B cell (primary cell): ENCODE data around the gene NELFA. TPM values are rescaled to one million over a fixed set of nuclear protein-coding genes. Genes with fewer than 3 reads are reported as not detected.

Experiments
- ATAC-seq: fragments of 200-7000 bp; cut with Tn5 transposase; one replicate; pipeline ENCODE4 v1.10.0; 2021; ENCODE audit warnings: low read depth, mild to moderate bottlenecking, moderate number of reproducible peaks, moderate library complexity
- CTCF ChIA-PET: fragments of 350-600 bp; sonication (Branson Sonifier 250); formaldehyde crosslinking; loops from one replicate; lab custom pipeline; 2021; ENCODE audit warnings: antibody characterized with exemption, inconsistent platforms; lab: Charles Lee
- POLR2A ChIA-PET: fragments of 350-600 bp; sonication (Branson Sonifier 250); formaldehyde crosslinking; loops from one replicate; lab custom pipeline; 2021; ENCODE audit warnings: antibody characterized with exemption; lab: Charles Lee
- DNase-seq: peaks from one replicate; pipeline ENCODE4 v3.0.0; 2013
- H2AFZ ChIP-seq: 2 replicates; pipeline ENCODE4 v1.6.1; 2012; ENCODE audit warnings: mild to moderate bottlenecking, low read depth, low read length; ENCODE audit not compliant: insufficient read depth, poor library complexity, severe bottlenecking
- H3K27ac ChIP-seq, 2 donors: 1 replicate in 1 of 2; 2 replicates in 1 of 2; pipeline ENCODE4 v1.5.1; 2012 to 2013; ENCODE audit warnings: low read length in 2 of 2, mild to moderate bottlenecking in 2 of 2, moderate library complexity in 1 of 2
- H3K27me3 ChIP-seq, 4 experiments: fragments of 200-600 bp in 1 of 4; sonication (generic) in 1 of 4; replicated peaks in 1 of 4; 1 replicate in 2 of 4; 2 replicates in 2 of 4; pipeline versions ENCODE4 v1.6.1 to v1.7.0; 2013 to 2016; ENCODE audit warnings: low read length in 3 of 4, mild to moderate bottlenecking in 2 of 4, mixed read lengths in 1 of 4, moderate library complexity in 1 of 4; ENCODE audit not compliant: insufficient read depth in 4 of 4, control insufficient read depth in 3 of 4; ENCODE audit errors: control extremely low read depth in 1 of 4
- H3K36me3 ChIP-seq, 2 experiments: replicated peaks in 1 of 2; 1 replicate in 1 of 2; 2 replicates in 1 of 2; pipeline versions ENCODE4 v1.6.1 to v1.7.1; 2013; ENCODE audit warnings: low read length in 1 of 2; ENCODE audit not compliant: insufficient read depth in 2 of 2, control insufficient read depth in 1 of 2; ENCODE audit errors: control extremely low read depth in 1 of 2, extremely low read depth in 1 of 2
- H3K4me1 ChIP-seq, 2 donors: fragments of 200-600 bp in 1 of 2; sonication (generic) in 1 of 2; 1 replicate in 1 of 2; 2 replicates in 1 of 2; pipeline versions ENCODE4 v1.5.1 to v1.6.1; 2013 to 2017; ENCODE audit warnings: low read length in 2 of 2; ENCODE audit not compliant: control insufficient read depth in 2 of 2, insufficient read depth in 2 of 2
- H3K4me2 ChIP-seq: replicated peaks from 2 replicates; pipeline ENCODE3; 2012; ENCODE audit warnings: mild to moderate bottlenecking, low read depth, low read length; ENCODE audit not compliant: poor library complexity, severe bottlenecking
- H3K4me3 ChIP-seq, 5 experiments: fragments of 200-600 bp in 1 of 5; sonication (generic) in 1 of 5; 1 replicate in 3 of 5; 2 replicates in 2 of 5; pipeline versions ENCODE4 v1.5.1 to v1.7.0; 2011 to 2016; ENCODE audit warnings: low read length in 4 of 5, mild to moderate bottlenecking in 4 of 5, low read depth in 2 of 5, control low read depth in 1 of 5, moderate library complexity in 1 of 5; ENCODE audit not compliant: insufficient read depth in 1 of 5; ENCODE audit errors: control extremely low read depth in 1 of 5, extremely low read depth in 1 of 5
- H3K79me2 ChIP-seq: fragments of 200-600 bp; sonication (generic); one replicate; pipeline ENCODE4 v1.6.0; 2016; ENCODE audit warnings: low read length; ENCODE audit not compliant: control insufficient read depth, insufficient read depth
- H3K9ac ChIP-seq: fragments of 200-600 bp; sonication (generic); 2 replicates; pipeline ENCODE4 v1.6.1; 2017; ENCODE audit warnings: mild to moderate bottlenecking, low read length, moderate library complexity
- H3K9me3 ChIP-seq, 3 donors: one replicate each; pipeline versions ENCODE4 v1.6.1 to v1.7.1; 2013; ENCODE audit warnings: low read length in 2 of 3; ENCODE audit not compliant: control insufficient read depth in 2 of 3, insufficient read depth in 1 of 3; ENCODE audit errors: control extremely low read depth in 1 of 3
- H4K20me1 ChIP-seq: 2 replicates; pipeline ENCODE4 v1.6.0; 2012; ENCODE audit warnings: mild to moderate bottlenecking, low read length; ENCODE audit not compliant: insufficient read depth, control insufficient read depth, poor library complexity, severe bottlenecking
- H3K27ac Mint-ChIP-seq: one replicate; pipeline ENCODE4 v1.8.0; 2021; ENCODE audit warnings: mixed read lengths
- H3K27me3 Mint-ChIP-seq: one replicate; pipeline ENCODE4 v1.8.0; 2021; ENCODE audit warnings: mixed read lengths
- H3K4me1 Mint-ChIP-seq: one replicate; pipeline ENCODE4 v1.8.0; 2021; ENCODE audit warnings: mixed read lengths
- H3K4me3 Mint-ChIP-seq: one replicate; pipeline ENCODE4 v1.8.0; 2021; ENCODE audit warnings: mixed read lengths
- H3K9me3 Mint-ChIP-seq: one replicate; pipeline ENCODE4 v1.8.0; 2022; ENCODE audit warnings: mixed read lengths; ENCODE audit not compliant: insufficient read depth
- EZH2 ChIP-seq: IDR thresholded peaks from 2 replicates; pipeline ENCODE4 v1.6.1; 2012; ENCODE audit warnings: borderline replicate concordance, low read depth, mild to moderate bottlenecking, moderate library complexity, low read length; ENCODE audit not compliant: insufficient read depth, poor library complexity, severe bottlenecking
- WGBS: methylation state at CpG from one replicate; pipeline ENCODE4 v1.1.5; 2013; ENCODE audit warnings: missing lambda C conversion rate; ENCODE audit not compliant: insufficient coverage; 5-methylcytosine and 5-hydroxymethylcytosine counted together
- intact Hi-C: fragments of 100-400 bp; cut with micrococcal nuclease; formaldehyde crosslinking; loops from one replicate; pipeline ENCODE4 v1.10.0; 2022
- polyA plus RNA-seq: library from polyadenylated mRNA; depleted of rRNA; stranded (reverse); fragments of >200 nt; gene quantifications from 2 replicates; pipeline ENCODE4 v1.2.3, GENCODE V29; 2012
- total RNA-seq, 2 donors: library from RNA; stranded (reverse); fragments of 120-200 nt in 1 of 2; gene quantifications; 1 replicate in 1 of 2; 2 replicates in 1 of 2; pipeline versions ENCODE4 v1.2.3 to v1.2.4, GENCODE V29; 2013 to 2022
- TF ChIP-seq, protein P1 (sequence below): fragments of 200-600 bp; IDR thresholded peaks from one replicate; pipeline ENCODE4 v1.8.0; 2022; ENCODE audit warnings: antibody characterized with exemption, mild to moderate bottlenecking

The NELFA gene
- total and polyA plus RNA-seq, 2 donors (not counting 1 experiment from before 2014, with no cell fraction given): 42.8 to 60.7 TPM

DNA sequence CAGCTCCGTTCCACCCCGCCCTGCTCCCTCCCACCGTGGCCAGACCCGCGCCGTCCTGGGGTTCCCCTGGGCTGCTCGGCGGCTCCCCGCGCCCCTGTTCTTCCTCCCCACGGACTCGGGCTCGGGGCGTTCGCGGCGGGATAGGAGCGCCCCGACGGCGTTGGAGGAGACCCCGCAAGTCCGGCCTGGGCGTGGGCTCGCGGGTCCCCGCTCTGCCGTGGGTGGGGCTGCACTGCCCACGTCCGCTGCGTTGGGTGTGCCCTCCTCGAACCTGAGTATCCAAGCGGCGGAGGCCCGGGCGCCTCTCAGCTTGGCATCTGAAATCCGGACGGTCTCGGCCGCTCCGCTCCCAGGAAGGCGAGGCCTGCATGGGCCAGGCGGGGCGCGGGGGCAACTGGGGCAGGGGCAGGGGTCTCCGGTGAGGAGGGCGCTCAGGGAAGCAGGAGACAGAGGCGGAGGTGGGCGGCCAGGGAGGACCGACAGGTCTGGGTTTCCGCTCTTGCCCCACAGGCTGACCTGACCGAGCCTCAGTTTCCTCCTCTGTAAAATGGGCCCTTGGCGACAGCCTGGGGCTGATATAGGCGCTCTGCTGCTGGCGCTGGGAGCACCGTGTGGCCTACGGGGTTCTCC is 38.4 kb upstream of the NELFA start:
- H2AFZ ChIP-seq: no peak overlapping the region
- POLR2A ChIA-PET: no interaction called here

More for the DNA sequence above, 38.4 kb upstream of the NELFA start:
- peaks cover 27% of the 10 kb centered on the region for H3K27me3 Mint-ChIP-seq
- H3K4me3 Mint-ChIP-seq: no peak overlapping the region
- CTCF ChIA-PET: no interaction called here
- Histone ChIP-seq H3K4me3 (no peak overlapping the region), H4K20me1 (peaks cover 11% of the 10 kb centered on the region), H3K27ac (no peak overlapping the region), H3K4me2 (no peak overlapping the region), H3K4me1 (peaks cover 0 to 7% of the 10 kb centered on the region in 2 donors), H3K79me2 (peaks cover 5% of the 10 kb centered on the region), H3K9ac (no peak overlapping the region), H3K9me3 (peaks cover 0 to 8% (median 0%) of the 10 kb centered on the region in 3 donors), H3K36me3 (no peaks in the 10 kb centered on the region), H3K27me3 (peaks cover 0 to 25% (median 0%) of the 10 kb centered on the region in 4 experiments)
- no peaks in the 10 kb centered on the region for H3K9me3 Mint-ChIP-seq
- 43% methylated on average over 55 of the region's 57 CpGs for WGBS
- intact Hi-C loops: no loop called here
- TF ChIP-seq, protein P1, sequence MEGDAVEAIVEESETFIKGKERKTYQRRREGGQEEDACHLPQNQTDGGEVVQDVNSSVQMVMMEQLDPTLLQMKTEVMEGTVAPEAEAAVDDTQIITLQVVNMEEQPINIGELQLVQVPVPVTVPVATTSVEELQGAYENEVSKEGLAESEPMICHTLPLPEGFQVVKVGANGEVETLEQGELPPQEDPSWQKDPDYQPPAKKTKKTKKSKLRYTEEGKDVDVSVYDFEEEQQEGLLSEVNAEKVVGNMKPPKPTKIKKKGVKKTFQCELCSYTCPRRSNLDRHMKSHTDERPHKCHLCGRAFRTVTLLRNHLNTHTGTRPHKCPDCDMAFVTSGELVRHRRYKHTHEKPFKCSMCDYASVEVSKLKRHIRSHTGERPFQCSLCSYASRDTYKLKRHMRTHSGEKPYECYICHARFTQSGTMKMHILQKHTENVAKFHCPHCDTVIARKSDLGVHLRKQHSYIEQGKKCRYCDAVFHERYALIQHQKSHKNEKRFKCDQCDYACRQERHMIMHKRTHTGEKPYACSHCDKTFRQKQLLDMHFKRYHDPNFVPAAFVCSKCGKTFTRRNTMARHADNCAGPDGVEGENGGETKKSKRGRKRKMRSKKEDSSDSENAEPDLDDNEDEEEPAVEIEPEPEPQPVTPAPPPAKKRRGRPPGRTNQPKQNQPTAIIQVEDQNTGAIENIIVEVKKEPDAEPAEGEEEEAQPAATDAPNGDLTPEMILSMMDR: no peak
- no peak for TF ChIP-seq EZH2
- peaks cover 2% of the 10 kb centered on the region for H3K4me1 Mint-ChIP-seq
- ATAC-seq (no peak), DNase-seq (no peak)
- no peak overlapping the region for H3K27ac Mint-ChIP-seq
